ENCODE measurements around the gene CYP26B1. TPM values are rescaled to one million over a fixed set of nuclear protein-coding genes. Genes with fewer than 3 reads are reported as not detected.

CYP26B1 gene
- total RNA-seq, 1 experiment from 2014 or later = 0.20 TPM

GRCh38 chr2:72135921-72136320 is 11.7 kb downstream of the CYP26B1 start:
- Histone ChIP-seq H3K9ac (ENCODE audit: extremely low read depth, insufficient read length, low read length) (no peak overlapping the region), H2AFZ (ENCODE audit: low read length) (no peak overlapping the region), H2AK5ac (ENCODE audit: insufficient read length, low read length) (no peak overlapping the region), H3K23me2 (ENCODE audit: insufficient read length, low read depth, low read length, poor library complexity, severe bottlenecking) (no peaks in the 10 kb centered on the region), H3K4me1 (ENCODE audit: insufficient read depth, low read length) (no peaks in the 10 kb centered on the region), H3K79me2 (ENCODE audit: insufficient read depth, low read length) (no peaks in the 10 kb centered on the region), H2BK5ac (ENCODE audit: insufficient read length, low read length) (no peak overlapping the region), H3K18ac (ENCODE audit: insufficient read length, low read depth, low read length) (no peak overlapping the region), H3K9me3 (ENCODE audit: control insufficient read depth, low read depth, low read length) (no peaks in the 10 kb centered on the region), H3K4ac (ENCODE audit: low read depth, low read length) (no peak overlapping the region), H3K79me1 (ENCODE audit: insufficient read depth, low read depth, low read length, poor library complexity, severe bottlenecking) (no peaks in the 10 kb centered on the region), H2BK15ac (ENCODE audit: low read depth, low read length) (no peak overlapping the region), H2BK12ac (ENCODE audit: insufficient read length, low read depth, low read length) (no peak overlapping the region), H3K56ac (ENCODE audit: insufficient read length, low read depth, low read length) (no peak overlapping the region), H3K14ac (ENCODE audit: insufficient read depth, low read length) (no peak overlapping the region), H3K23ac (ENCODE audit: insufficient read length, low read depth, low read length) (no peak overlapping the region), H3T11ph (ENCODE audit: low read length) (no peak overlapping the region), H4K5ac (ENCODE audit: insufficient read length, low read depth, low read length) (no peak overlapping the region), H3K27ac (ENCODE audit: insufficient read length, low read depth, low read length) (no peak overlapping the region), H3K27me3 (ENCODE audit: insufficient read depth, low read length) (peaks cover 7% of the 10 kb centered on the region; the same call in 1 of the 2 replicates), H3K4me2 (ENCODE audit: insufficient read depth, insufficient read length, low read length) (no peak overlapping the region), H4K20me1 (ENCODE audit: control insufficient read depth, insufficient read depth, insufficient read length) (no peaks in the 10 kb centered on the region), H2BK20ac (ENCODE audit: low read depth, low read length, poor library complexity, severe bottlenecking) (no peak overlapping the region), H4K91ac (ENCODE audit: insufficient read length, low read depth, low read length) (no peak overlapping the region), H2BK120ac (ENCODE audit: low read depth, low read length, poor library complexity, severe bottlenecking) (no peak overlapping the region), H4K8ac (replicated peaks; ENCODE audit: insufficient read length, low read depth, low read length) (no peak overlapping the region)
- Mint-ChIP-seq H3K9me3 (no peaks in the 10 kb centered on the region; a peak in 1 of 5 replicates), H3K4me1 (peaks cover under 1 to 15% of the 10 kb centered on the region in 2 experiments), H3K36me3 (ENCODE audit: insufficient read depth in 1 of 3, low read depth in 3 of 3) (no peaks in the 10 kb centered on the region), H3K27ac (no peak overlapping the region; a peak in 1 of 7 replicates), H3K27me3 (ENCODE audit: low read depth) (peaks cover 38% of the 10 kb centered on the region), H3K4me3 (no peak overlapping the region)
- no CpG with 5 or more reads among the region's 8 CpGs for WGBS (ENCODE audit: extremely low coverage, insufficient read length, low lambda C conversion rate)
- DNase-seq = no peak
- no peak for TF ChIP-seq CTCF (conservative IDR thresholded peaks at IDR 0.05)
